Gastroesophageal sphincter (tissue), 3 donors: ENCODE results near the gene SSBP2.

Source experiments
- POLR2A ChIP-seq, 2 donors: fragments of 450-650 bp; IDR thresholded peaks; one replicate each; pipeline ENCODE4 v1.6.1; 2017; ENCODE audit warnings: antibody characterized with exemption in 2 of 2, mild to moderate bottlenecking in 2 of 2, moderate library complexity in 1 of 2
- TF ChIP-seq, protein P1 (sequence below), 4 experiments: fragments of 200-600 bp in 2 of 4; fragments of 450-650 bp in 2 of 4; sonication (generic) in 1 of 4; IDR thresholded peaks; one replicate each; pipeline ENCODE4 v1.5.1; 2017 to 2019; ENCODE audit warnings: antibody characterized with exemption in 4 of 4, mild to moderate bottlenecking in 2 of 4, moderate library complexity in 2 of 4

DNA sequence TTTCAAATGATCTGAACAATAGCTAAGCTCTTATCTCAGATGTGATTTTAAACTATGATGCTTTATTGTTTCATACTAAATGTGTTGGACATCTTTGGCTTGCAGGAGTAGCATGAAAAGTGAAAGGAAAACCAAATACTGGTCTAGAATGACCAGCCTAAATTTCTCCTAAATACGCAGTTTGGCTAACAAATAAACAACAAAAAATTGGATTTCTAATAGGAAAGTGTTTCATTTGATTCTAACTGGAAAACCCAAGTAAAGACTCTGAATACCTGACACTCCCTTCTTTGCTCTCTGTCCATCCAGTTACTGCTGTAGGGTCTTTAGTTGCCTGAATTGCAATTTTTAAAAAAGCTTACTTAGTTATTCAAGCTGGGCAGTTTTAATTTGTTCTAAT lies 245.2 kb downstream of the SSBP2 start:
- TF ChIP-seq POLR2A (IDR thresholded peaks at IDR 0.05) = no peak
- TF ChIP-seq, protein P1, sequence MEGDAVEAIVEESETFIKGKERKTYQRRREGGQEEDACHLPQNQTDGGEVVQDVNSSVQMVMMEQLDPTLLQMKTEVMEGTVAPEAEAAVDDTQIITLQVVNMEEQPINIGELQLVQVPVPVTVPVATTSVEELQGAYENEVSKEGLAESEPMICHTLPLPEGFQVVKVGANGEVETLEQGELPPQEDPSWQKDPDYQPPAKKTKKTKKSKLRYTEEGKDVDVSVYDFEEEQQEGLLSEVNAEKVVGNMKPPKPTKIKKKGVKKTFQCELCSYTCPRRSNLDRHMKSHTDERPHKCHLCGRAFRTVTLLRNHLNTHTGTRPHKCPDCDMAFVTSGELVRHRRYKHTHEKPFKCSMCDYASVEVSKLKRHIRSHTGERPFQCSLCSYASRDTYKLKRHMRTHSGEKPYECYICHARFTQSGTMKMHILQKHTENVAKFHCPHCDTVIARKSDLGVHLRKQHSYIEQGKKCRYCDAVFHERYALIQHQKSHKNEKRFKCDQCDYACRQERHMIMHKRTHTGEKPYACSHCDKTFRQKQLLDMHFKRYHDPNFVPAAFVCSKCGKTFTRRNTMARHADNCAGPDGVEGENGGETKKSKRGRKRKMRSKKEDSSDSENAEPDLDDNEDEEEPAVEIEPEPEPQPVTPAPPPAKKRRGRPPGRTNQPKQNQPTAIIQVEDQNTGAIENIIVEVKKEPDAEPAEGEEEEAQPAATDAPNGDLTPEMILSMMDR (IDR thresholded peaks at IDR 0.05) = no peak
